OCI-LY1 (cell line): ENCODE data around the gene AP3D1.

Source experiments
- H2AFZ ChIP-seq: fragments of 200-600 bp; sonication (generic), shearing (Covaris generic); 2 replicates; pipeline ENCODE4 v1.6.0; 2014; ENCODE audit warnings: antibody characterized with exemption, mild to moderate bottlenecking, low read length
- H3F3A ChIP-seq: fragments of 200-600 bp; sonication (generic), shearing (Covaris generic); 2 replicates; pipeline ENCODE4 v1.6.0; 2014; ENCODE audit warnings: mild to moderate bottlenecking, antibody characterized with exemption, low read length, moderate library complexity; ENCODE audit not compliant: insufficient read depth
- H3K27ac ChIP-seq: fragments of 200-600 bp; sonication (generic); 2 replicates; pipeline ENCODE4 v1.5.1; 2014; ENCODE audit warnings: low read length, mixed run types, mild to moderate bottlenecking, low read depth; ENCODE audit not compliant: poor library complexity, severe bottlenecking
- H3K27me3 ChIP-seq: fragments of 200-600 bp; sonication (generic); 2 replicates; pipeline ENCODE4 v1.6.0; 2014; ENCODE audit warnings: antibody characterized with exemption, mild to moderate bottlenecking, low read length, moderate library complexity; ENCODE audit not compliant: insufficient read depth
- H3K36me3 ChIP-seq: fragments of 200-600 bp; sonication (generic); 2 replicates; pipeline ENCODE4 v1.6.1; 2014; ENCODE audit warnings: mild to moderate bottlenecking, antibody characterized with exemption, low read length, moderate library complexity, mixed read lengths; ENCODE audit not compliant: insufficient read depth
- H3K4me1 ChIP-seq: fragments of 200-600 bp; sonication (generic); 2 replicates; pipeline ENCODE4 v1.5.1; 2014; ENCODE audit warnings: mild to moderate bottlenecking, low read length, moderate library complexity; ENCODE audit not compliant: insufficient read depth, severe bottlenecking
- H3K4me2 ChIP-seq: fragments of 200-600 bp; sonication (generic), shearing (Covaris generic); 2 replicates; pipeline ENCODE4 v1.6.1; 2014; ENCODE audit warnings: low read length
- H3K4me3 ChIP-seq: fragments of 200-600 bp; sonication (generic); 2 replicates; pipeline ENCODE4 v1.5.1; 2014; ENCODE audit warnings: low read length, low read depth, mild to moderate bottlenecking, mixed read lengths; ENCODE audit not compliant: poor library complexity, severe bottlenecking
- H3K79me2 ChIP-seq: fragments of 200-600 bp; shearing (Covaris generic); 2 replicates; pipeline ENCODE4 v1.6.1; 2016; ENCODE audit warnings: mixed run types, low read length, mixed read lengths; ENCODE audit not compliant: insufficient read depth
- H3K9ac ChIP-seq: fragments of 200-600 bp; sonication (generic), shearing (Covaris generic); 2 replicates; pipeline ENCODE4 v1.6.1; 2014; ENCODE audit warnings: mild to moderate bottlenecking, low read length, mixed read lengths
- H3K9me2 ChIP-seq: fragments of 200-600 bp; sonication (generic), shearing (Covaris generic); 2 replicates; pipeline ENCODE4 v1.6.1; 2014; ENCODE audit warnings: low read depth, mild to moderate bottlenecking, low read length, mixed read lengths
- H3K9me3 ChIP-seq: fragments of 200-600 bp; shearing (Covaris generic); 2 replicates; pipeline ENCODE4 v1.6.1; 2014; ENCODE audit warnings: low read length, mixed read lengths
- H4K20me1 ChIP-seq: fragments of 200-600 bp; sonication (generic), shearing (Covaris generic); 2 replicates; pipeline ENCODE4 v1.6.0; 2016; ENCODE audit warnings: mild to moderate bottlenecking, low read length; ENCODE audit not compliant: insufficient read depth
- CTCF ChIP-seq: fragments of 200-600 bp; sonication (generic), shearing (Covaris generic); IDR thresholded peaks from 2 replicates; pipeline ENCODE4 v1.5.1; 2017; ENCODE audit warnings: mild to moderate bottlenecking, antibody characterized with exemption, low read length, moderate library complexity, mixed read lengths
- EZH2 ChIP-seq: fragments of 200-600 bp; sonication (generic), shearing (Covaris generic); IDR thresholded peaks from 2 replicates; pipeline ENCODE4 v1.8.0; 2017; ENCODE audit warnings: borderline replicate concordance, mixed run types, mild to moderate bottlenecking, antibody characterized with exemption, low read length, moderate library complexity, mixed read lengths

Gene AP3D1

GRCh38 chr19:2064788-2065524, 86.4 kb downstream of the AP3D1 start:
- H3K4me3 ChIP-seq: no peak overlapping the region

GRCh38 chr19:2064395-2064787, 87.0 kb downstream of the AP3D1 start:
- no peaks in the 10 kb centered on the region for H3F3A ChIP-seq
- H3K27me3 ChIP-seq: no peaks in the 10 kb centered on the region
- no peaks in the 10 kb centered on the region for H3K79me2 ChIP-seq
- H3K9me3 ChIP-seq: no peaks in the 10 kb centered on the region
- H3K9ac ChIP-seq: no peak overlapping the region
- H3K4me2 ChIP-seq: no peak overlapping the region
- TF ChIP-seq CTCF (no peak), EZH2 (no peak)
- H2AFZ ChIP-seq: no peak overlapping the region
- no peaks in the 10 kb centered on the region; the same call in 1 of the 2 replicates for H3K36me3 ChIP-seq
- no peaks in the 10 kb centered on the region for H3K9me2 ChIP-seq
- H3K27ac ChIP-seq: peak overlapping the region; percentile 51
- H3K4me1 ChIP-seq: peaks cover 39% of the 10 kb centered on the region
- H3K4me3 ChIP-seq: no peak overlapping the region
- no peaks in the 10 kb centered on the region for H4K20me1 ChIP-seq

More at GRCh38 chr19:2064788-2065524, 86.4 kb downstream of the AP3D1 start:
- H2AFZ ChIP-seq: no peak overlapping the region
- peaks cover 33% of the 10 kb centered on the region for H3K4me1 ChIP-seq
- TF ChIP-seq CTCF (no peak), EZH2 (no peak)
- H4K20me1 ChIP-seq: no peaks in the 10 kb centered on the region
- no peaks in the 10 kb centered on the region for H3K79me2 ChIP-seq
- H3K9ac ChIP-seq: no peak overlapping the region
- H3K4me2 ChIP-seq: no peak overlapping the region
- no peaks in the 10 kb centered on the region for H3K9me2 ChIP-seq
- no peaks in the 10 kb centered on the region for H3F3A ChIP-seq
- H3K27ac ChIP-seq: peak overlapping the region; percentile 51
- no peaks in the 10 kb centered on the region; the same call in 1 of the 2 replicates for H3K36me3 ChIP-seq
- no peaks in the 10 kb centered on the region for H3K9me3 ChIP-seq
- H3K27me3 ChIP-seq: no peaks in the 10 kb centered on the region

GRCh38 chr19:2063824-2064223, 87.5 kb downstream of the AP3D1 start:
- peak overlapping the region; percentile 51 for H3K27ac ChIP-seq
- no peak overlapping the region for H2AFZ ChIP-seq
- no peaks in the 10 kb centered on the region for H3K27me3 ChIP-seq
- H3K9me3 ChIP-seq: no peaks in the 10 kb centered on the region
- no peaks in the 10 kb centered on the region for H4K20me1 ChIP-seq
- TF ChIP-seq EZH2: no peak
- no peak for TF ChIP-seq CTCF
- no peak overlapping the region for H3K9ac ChIP-seq
- H3K36me3 ChIP-seq: no peaks in the 10 kb centered on the region; the same call in 1 of the 2 replicates
- H3K4me2 ChIP-seq: no peak overlapping the region
- no peaks in the 10 kb centered on the region for H3K79me2 ChIP-seq
- H3K4me3 ChIP-seq: no peak overlapping the region
- no peaks in the 10 kb centered on the region for H3K9me2 ChIP-seq
- no peaks in the 10 kb centered on the region for H3F3A ChIP-seq
- peaks cover 39% of the 10 kb centered on the region for H3K4me1 ChIP-seq
